Activated CD8-positive, alpha-beta memory T cell treated with anti-CD3 and anti-CD28 coated beads, Interleukin-2, amount 50 U/mL, for 48 hours (primary cell): ENCODE data around the gene ERN1.

ENCODE experiments used
- DNase-seq: peaks from one replicate; pipeline ENCODE4 v3.0.0-alpha.2; 2020

ERN1 gene

DNA sequence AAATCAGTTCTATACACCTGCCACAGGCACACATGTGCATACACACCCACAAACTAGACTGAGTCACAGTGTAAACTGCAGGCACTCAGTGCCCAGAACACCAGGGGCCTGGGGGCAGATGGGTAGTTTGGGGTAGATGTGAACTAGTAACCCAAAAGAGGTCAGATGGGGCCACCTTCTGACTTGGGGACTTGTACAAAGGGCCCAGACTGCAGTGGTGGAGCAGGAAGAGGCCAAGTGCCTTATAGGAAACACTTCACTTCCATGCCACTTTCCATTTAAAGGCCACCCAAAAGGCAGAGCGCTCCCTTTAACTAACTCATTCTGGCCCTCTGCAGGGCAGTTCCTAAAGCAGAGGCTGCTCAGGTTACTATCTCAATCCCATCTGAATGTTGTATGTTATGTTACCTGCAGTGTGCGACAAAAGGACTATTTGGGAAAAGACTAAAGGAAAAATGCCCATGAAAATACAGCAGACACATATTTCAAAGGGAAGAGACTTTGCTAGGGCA lies 27.8 kb upstream of the ERN1 start:
- no peak for DNase-seq

- DNase-seq = no peak
Observed at GRCh38 chr17:64156670-64157069, 26.7 kb upstream of the ERN1 start.

DNA sequence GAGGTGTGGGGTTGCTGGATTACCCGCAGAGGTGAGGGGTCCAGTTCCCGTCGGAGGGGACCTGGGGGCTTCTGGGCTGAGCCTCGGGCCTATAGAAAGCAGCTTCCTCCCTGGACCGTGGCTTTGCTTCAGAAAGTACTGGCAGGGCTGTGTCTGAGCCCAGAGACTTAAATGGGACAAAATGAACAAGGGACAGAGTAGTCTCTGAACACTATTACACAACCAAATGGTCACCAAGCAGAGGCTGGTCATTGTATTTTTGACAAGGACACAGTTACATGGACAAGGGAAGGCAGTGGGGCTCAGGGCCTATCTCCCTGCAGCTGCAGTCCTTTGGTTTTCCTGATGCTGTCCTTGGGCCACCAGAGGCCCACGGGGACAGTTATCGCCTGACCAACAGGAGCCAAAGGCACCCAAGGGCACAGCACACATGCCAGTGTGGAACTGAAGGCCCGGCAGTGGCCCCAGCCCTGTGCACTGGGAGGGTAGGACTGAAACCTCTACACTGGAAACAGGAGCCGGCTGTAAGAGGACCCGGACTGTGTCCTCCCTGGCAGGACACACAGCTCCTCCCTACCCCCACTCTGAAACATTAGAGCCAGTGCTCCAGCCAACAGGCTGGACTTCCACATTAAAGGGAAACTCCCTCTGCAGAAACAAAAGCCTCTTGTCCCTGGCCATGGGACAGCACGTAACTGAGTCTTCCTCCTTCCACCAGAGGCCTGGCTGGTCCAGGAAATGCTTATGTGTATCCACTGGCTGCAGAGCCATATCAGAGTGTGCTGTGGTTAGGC lies 26.0 kb upstream of the ERN1 start:
- no peak for DNase-seq

GRCh38 chr17:64155129-64155528 lies 25.2 kb upstream of the ERN1 start:
- DNase-seq = peak; percentile 47

DNA sequence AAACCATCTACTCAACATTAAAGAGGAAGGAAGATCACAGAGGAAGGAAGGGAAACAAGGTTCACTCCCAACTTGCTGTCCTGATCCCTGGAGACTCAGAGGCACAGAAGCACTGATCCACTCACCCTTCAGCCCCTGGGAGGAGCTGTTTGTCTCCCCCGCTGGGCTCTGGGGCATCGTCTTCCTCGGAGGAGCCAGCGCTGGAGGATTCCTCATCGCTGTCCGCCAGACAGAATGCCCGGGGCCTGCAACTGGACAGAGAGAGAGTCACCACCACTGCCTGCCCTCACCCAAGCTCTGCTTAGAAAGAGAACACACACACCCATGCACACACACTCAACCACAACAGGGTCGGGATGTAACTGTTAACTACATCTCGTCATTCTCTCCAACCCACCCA lies 24.8 kb upstream of the ERN1 start:
- peak; percentile 30 for DNase-seq

DNA sequence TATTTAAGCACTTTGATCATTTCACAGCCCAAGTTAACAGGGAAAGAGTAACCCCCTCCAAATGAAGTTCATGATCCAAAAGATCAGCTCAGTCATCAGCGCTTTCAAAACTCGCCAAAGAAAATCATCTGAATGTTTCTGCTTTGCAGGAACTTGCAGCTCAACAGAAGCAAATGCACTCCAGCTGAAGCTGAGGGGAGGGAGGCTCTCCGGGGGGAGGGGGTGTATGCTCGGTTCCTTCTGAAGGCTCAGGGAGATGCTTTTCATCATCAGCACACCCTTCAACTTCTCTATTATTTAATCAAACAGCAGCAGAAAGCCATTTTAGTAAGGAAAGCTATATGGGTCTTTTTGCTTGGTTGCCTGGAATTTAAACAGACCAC lies 24.4 kb upstream of the ERN1 start:
- peak; percentile 25 for DNase-seq

- DNase-seq = no peak
Observed at GRCh38 chr17:64153565-64154312, 23.8 kb upstream of the ERN1 start.

GRCh38 chr17:64152428-64153125 lies 22.6 kb upstream of the ERN1 start:
- DNase-seq = no peak

GRCh38 chr17:64151016-64151368 lies 21.0 kb upstream of the ERN1 start:
- no peak for DNase-seq

GRCh38 chr17:64150237-64151015 lies 20.5 kb upstream of the ERN1 start:
- no peak for DNase-seq

GRCh38 chr17:64149196-64149595 lies 19.3 kb upstream of the ERN1 start:
- no peak for DNase-seq

DNA sequence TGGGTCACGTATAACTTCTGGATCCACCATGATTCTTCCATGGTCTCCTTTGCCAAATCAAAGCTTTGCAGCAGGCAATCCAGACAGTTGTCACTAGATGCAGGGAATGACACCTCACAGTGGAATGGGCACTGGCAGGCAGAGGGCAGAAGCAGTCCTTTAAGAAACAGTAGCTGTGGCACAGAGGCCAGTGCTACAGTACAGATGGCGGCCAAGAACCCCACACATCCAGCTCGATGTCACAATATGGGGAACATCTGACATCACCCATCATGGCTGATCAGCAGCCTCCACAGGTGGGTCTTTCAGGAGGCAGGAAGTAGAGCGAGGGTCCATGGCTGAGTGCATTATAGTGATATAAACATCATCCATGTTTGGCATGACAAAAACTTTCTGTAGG lies 18.8 kb upstream of the ERN1 start:
- DNase-seq = no peak

GRCh38 chr17:64148017-64148631 lies 18.2 kb upstream of the ERN1 start:
- no peak for DNase-seq

- peak; percentile 75 for DNase-seq
Observed at GRCh38 chr17:64147110-64148016, 17.4 kb upstream of the ERN1 start.

GRCh38 chr17:64146418-64147109 lies 16.6 kb upstream of the ERN1 start:
- peak; percentile 86 for DNase-seq

DNA sequence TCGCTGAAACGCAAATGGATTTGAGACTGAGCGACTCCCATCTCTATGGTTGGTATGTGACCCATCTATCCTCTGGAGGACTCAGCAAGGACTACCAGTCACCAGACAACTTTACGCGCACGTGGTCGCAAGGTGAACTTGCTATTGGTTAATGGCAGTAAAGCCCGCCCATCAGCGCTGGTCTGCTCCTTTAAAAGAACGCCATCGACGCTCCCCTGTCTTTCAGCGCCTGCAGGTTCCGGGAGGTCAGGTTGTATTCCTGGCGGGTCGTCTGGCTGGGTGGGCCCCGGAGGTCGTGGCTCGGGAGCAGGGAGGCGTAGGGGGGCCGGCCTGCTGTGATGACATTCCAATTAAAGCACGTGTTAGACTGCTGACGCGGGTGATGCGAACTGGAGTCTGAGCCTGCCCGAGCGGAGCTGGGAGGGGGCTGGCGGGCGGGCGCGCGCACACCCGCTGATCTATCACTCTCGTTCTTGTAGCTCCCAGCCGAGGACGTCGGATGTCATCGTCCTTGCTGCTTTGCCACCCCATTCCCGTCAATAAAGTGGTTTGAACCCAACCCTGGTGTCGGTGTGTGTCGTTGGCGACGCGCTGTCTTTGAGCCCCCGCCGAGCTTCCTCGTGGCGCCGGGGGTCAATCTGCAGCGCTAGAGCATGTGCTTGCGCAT lies 15.9 kb upstream of the ERN1 start:
- peak; percentile 97 for DNase-seq

DNA sequence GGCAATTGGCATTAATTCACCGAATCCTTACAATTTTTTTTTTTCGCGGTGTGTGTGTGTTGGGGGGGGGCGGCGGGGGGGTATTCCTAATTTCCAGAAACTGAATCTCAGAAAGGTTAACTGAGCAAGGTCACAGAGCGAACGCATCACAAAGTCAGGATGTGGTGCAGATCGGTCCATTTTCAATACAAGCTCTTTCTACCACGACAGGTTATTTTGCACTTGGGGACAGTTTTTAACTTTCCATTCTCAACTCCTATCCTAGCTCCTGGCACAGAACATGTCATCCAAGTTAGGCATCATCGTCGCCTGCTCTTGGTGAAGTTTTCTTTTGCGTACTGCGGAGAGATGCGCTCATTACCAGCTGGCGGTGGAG lies 15.4 kb upstream of the ERN1 start:
- DNase-seq = no peak

DNA sequence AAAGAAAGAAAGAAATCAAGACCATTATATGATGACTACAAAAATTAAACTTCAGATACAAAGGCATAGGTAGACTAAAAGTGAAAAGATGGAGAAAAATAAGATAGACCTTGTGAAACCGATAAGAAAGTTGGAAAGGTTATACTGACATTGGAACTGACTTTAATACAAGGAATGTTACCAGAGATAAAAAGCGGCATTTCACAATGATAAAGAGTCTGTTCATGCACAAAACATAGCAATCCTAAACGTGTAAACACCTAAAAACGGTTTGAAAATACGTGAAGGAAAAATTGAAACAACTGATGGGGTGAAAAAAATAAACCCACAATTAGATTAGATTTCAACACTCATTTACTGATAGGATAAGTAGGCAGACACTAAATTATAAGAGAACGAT lies 9.6 kb upstream of the ERN1 start:
- no peak for DNase-seq

GRCh38 chr17:64138441-64138840 lies 8.5 kb upstream of the ERN1 start:
- no peak for DNase-seq

- DNase-seq = no peak
Observed at GRCh38 chr17:64135000-64135399, 5.1 kb upstream of the ERN1 start.
